Activated T-cell treated with anti-CD3 and anti-CD28 coated beads for 1 hour (primary cell): Measurements from ENCODE around the gene UPK3B.
"Not testable (repeated sequence)": the region's sequence is repeated elsewhere in the genome, so short reads cannot be mapped to it uniquely, and the experiment has no call there.

Experiments used
- DNase-seq: peaks from one replicate; pipeline ENCODE4 v3.0.0-alpha.2; 2020; ENCODE audit warnings: low read depth

Gene UPK3B

DNA sequence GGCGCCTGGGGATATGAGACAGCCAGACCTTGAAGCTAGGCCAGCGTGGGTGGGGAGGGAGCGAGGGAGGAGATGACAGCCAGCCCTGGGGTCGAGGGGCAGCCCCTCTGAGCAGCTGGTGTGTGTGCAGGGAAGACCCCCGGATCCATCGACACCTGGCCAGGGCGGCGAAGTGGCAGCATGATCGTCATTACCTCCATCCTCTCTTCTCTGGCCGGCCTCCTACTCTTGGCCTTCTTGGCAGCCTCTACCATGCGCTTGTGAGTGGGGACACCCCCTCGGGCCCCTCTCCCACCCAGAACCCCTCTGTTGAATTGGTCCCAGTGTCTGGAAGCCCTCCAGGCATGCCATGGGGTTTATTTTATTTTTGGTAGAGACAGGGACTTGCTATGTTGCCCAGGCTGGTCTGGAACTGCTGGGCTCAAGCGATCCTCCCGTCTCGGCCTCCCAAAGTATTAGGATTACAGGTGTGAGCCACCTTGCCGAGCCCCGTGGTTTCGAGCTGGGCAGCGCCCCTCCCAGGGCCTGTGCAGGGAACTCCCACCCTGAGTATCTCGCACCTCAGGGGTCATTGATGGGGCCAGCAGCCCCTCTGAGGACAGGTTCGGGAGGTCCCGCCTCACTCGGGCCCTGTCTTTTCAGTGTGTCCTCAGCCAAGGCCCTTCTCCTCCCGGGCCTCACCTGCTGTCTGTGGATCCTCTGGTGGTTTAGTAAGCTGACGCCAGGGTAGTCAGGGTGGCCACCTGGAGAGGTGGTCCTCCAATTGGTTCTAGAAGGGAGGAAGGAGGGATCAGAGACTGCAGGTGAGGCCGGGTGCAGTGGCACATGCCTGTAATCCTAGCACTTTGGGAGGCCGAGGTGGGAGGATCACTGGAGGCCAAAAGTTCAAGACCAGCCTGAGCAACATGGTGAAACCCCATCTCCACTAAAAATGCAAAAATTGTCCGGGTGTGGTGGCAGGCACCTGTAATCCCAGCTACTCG, 3.8 kb downstream of the UPK3B start:
- DNase-seq = no peak

DNA sequence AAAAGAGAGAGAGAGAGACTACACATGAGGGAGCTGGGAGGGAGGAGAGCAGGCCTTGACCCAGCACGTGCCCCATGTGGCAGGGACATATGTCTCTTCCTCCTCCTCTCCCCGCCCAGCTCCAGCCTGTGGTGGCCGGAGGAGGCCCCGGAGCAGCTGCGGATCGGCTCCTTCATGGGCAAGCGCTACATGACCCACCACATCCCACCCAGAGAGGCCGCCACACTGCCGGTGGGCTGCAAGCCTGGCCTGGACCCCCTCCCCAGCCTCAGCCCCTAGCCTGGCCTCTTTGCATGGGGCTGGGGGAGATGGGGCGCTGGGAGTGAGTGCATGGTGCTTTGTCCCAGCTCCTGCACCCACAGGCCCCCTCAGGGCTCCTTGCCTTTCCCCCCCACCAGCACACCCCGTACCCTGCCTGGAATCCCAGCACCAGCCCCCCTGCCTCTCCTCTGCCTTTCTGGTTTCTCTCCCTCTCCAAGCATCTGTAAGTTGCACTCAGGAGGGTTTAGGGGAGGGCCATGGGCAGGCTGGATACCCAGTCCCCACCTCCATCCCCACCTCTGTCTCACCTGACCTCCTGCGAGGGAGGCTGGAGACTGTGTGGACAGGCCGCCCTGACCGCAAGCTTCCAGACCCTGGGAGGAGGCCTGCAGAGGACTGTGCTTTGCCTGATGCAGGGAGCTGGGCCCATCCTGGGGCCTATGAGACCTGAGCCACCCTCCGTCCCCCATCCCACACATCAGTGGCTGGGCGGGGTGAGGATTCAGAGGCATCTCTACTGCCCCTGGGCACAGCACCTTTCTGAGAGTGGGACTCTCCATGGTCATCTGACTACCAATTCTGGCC, 4.8 kb downstream of the UPK3B start:
- no peak for DNase-seq

DNA sequence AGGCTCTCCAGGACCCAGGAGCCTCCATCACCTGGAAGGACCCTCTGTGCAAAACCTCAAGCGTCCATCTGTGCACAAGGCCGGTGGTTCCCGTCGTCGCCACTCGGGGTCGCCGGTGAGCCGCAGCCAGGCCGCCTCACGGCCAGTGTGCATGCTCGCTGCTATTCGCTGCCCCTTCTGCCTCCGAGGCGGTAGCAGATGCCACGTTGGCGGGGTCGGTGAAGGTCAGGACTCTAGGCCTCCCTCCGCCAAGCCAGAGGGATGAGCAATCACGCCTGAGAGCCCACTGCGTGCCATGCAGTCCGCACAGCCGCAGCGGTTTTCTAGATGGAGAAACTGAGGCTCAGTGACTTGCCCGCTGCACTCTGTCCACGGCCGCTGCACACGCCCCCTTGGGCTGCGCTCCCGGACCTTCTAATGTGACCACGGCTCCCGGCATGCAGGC, 5.7 kb downstream of the UPK3B start:
- DNase-seq = no peak

DNA sequence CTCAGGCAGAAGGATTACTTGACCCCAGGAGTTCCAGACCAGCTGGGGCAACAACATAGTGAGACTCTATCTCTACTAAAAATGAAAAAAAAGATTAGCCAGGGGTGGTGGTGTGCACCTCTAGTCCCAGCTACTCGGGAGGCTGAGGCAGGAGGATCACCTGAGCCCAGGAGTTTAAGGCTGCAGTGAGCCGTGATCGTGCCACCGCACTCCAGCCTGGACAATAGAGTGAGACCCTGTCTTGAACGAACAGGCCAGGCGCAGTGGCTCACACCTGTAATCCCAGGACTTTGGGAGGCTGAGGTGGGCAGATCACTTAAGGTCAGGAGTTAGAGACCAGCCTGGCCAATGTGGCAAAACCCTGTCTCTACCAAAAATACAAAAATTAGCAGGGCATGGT, 6.6 kb downstream of the UPK3B start:
- DNase-seq = not testable (repeated sequence)

DNA sequence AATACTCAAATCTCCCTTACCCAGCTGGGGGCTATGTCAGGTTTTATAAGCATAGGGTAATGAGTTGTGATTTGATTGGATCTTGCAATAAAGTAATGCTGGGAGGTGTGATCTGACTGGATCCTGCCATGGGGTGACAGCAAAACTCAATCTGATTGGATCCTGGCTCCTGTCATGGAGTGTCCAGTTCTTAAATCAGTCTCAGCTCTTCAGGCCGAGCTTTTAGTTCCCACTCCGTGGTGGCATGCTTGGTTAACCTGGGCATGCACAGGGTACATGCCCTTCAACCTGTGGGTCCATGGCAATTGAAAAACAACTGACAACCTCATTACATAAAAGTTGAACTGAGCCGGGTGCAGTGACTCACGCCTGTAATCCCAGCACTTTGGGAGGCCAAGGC, 15.8 kb downstream of the UPK3B start:
- DNase-seq = not testable (repeated sequence)

DNA sequence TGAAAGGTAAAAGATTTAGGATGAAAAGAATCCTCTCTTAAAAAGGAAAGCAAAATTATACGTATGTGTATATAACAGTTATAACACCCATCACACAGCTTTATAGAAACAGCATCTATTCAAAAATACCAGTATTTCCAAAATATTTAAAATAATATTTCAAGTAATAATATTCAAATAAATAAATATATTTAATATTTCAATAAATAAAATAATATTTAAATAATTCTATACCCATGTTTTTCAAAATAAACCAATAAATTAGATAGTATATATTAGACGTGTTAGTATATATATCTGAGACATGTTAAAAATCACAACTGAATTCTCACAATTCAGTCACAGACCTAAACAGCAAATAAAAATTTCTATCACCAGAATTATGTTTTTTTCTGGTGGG, 21.3 kb downstream of the UPK3B start:
- DNase-seq = not testable (repeated sequence)

DNA sequence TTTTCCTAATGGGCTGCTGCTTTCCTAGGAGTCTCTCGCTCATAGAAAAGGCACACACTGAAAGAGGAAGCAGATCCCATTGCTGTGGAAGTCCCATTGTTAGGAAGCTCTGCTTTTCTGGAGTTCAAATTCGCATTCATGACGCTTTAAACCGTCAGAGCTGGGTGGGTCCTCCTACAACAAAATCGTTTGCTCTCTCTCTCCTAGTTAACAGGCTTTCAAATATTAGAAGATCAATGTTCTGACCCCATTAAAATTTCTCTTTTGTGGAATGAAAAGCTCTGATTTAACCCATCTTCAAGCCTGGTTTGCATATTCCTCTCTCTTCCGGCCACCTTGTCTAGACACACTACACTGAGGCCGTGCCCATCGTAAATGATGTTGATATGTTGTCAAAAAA, 32.8 kb downstream of the UPK3B start, which contains the start of gene SPDYE16:
SPDYE16 (minus strand) TSS at position 101 of the 400 bp plus-strand sequence. CDS start 1,838 bp downstream, outside the sequence.
- DNase-seq = not testable (repeated sequence)

DNA sequence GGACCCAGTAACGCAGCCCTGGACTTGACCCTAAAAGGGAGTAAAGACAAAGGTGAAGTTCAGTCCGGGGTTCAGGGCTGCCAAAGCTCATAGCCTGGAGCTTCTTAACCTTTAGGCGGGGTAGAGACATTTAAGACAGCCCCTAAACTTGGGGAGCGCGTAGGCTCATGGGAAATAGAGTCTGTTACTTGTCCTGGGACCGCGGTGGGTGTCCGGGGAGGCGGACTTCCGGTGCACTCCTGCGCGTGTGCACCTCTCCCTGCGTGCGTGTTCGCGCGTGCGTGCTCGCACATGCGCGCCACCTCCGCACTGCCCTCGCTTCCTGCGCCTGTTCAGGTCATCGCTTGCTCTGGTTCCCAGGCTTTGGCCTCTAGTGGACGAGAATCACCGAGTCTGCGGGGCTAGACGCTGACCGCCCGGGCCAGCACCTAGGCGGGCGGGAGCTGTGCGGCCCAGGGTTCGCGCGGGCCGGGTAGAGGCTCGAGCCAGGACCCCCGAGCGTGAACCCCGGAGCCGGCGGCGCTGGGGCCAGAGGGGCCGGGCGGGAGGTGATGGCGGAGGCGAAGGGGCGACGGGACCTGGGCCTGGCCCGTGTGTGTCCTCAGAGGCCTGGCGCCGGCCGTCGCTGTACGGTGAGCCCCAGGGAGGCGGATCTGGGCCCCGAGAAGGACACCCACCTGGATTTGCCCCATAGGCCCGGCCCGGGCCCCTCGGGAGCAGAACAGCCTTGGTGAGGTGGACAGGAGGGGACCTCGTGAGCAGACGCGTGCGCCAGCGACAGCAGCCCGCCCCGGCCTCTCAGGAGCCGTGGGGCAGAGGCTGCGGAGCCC, 38.9 kb downstream of the UPK3B start:
- DNase-seq = peak; percentile 71

DNA sequence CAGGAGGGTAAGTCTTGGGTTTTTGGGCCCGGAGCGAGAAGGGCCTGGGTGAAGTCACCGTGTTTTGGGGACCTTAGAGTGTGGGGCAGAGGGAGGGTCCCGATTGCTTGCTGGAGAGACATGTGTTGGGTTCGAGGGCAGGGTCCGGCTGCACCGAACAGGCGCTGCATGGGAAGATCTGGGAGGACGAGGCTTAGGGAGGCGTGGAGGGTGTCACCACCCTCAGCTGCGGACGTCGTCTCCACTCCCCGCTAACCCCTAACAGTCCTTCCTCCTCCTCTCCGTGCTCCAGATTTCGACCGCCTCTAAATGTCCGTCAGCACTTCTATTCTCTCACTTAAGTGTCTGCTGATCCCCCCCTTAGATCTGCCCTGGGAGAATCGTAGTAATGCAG, 39.5 kb downstream of the UPK3B start:
- not testable (repeated sequence) for DNase-seq

DNA sequence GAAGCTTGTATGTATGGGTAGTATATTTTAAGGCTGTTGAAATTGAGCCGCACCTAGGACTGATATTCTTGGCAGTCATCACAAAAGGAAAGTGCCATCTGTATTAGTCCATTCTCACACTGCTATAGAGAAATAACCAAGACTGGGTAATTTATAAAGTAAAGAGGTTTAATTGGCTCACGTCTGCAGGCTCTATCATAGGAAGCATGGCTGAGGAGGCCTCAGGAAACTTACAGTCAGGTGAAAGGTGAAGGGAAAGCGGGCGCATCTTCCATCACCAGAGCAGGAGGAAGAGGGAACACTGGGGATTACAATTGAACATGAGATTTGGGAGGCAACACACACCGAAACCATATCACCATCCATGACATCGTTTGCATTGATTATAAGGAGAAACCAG, 41.6 kb downstream of the UPK3B start:
- not testable (repeated sequence) for DNase-seq

DNA sequence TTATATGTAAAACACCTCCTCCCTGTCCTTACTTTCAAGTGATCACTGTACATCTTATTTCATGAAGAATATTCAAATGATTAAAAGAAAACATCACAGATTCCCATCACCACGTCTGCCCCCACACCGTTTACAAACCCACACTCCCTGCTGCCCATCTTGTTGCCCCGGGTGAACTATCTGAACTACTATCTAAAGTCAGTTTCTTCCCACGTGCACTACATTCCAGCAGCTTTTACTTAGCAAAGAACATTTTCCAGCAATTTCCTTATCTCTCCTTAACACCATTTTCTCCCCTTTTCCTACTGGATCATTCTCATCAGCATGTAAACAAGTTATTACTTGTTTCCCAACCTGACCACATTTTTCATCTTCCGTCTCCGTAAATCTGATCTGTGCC, 49.3 kb downstream of the UPK3B start:
- not testable (repeated sequence) for DNase-seq

DNA sequence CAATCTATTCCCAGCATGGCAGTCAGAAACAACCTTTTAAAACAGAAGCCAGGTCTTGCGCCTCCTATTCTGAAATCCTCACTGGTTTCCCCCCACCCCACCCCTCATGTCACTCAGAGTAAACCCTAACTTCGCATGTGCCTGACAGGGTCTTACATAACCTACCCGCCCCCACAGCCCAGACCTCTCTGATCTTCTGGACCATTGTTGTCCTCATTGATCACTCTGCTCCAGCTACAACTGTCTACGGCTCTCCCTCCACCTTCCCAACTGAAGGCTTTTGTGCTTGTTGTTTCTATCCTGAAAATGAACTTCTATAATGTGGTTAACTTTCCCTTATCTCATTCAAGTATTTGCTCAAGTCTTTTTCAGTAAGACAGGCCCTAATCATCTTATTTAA, 49.8 kb downstream of the UPK3B start:
- DNase-seq = not testable (repeated sequence)

DNA sequence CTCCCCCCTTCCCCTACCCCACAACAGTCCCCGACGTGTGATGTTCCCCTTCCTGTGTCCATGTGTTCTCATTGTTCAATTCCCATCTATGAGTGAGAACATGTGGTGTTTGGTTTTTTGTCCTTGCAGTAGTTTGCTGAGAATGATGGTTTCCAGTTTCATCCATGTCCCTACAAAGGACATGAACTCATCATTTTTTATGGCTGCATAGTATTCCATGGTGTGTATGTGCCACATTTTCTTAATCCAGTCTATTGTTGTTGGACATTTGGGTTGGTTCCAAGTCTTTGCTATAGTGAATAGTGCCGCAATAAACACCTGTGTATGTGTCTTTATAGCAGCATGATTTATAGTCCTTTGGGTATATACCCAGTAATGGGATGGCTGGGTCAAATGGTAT, 51.0 kb downstream of the UPK3B start:
- not testable (repeated sequence) for DNase-seq

DNA sequence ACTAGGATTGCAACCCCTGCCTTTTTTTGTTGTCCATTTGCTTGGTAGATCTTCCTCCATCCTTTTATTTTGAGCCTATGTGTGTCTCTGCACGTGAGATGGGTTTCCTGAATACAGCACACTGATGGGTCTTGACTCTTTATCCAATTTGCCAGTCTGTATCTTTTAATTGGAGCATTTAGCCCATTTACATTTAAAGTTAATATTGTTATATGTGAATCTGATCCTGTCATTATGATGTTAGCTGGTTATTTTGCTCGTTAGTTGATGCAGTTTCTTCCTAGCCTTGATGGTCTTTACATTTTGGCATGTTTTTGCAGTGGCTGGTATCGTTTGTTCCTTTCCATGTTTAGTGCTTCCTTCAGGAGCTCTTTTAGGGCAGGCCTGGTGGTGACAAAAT, 54.6 kb downstream of the UPK3B start:
- DNase-seq = not testable (repeated sequence)
